Mesodermal cell (in vitro differentiated cells): ENCODE data around the gene ATG4B.

ENCODE experiments used
- H3K27ac ChIP-seq: 2 replicates; pipeline ENCODE4 v1.7.0; 2013; ENCODE audit warnings: mild to moderate bottlenecking, low read depth, low read length, moderate library complexity; ENCODE audit not compliant: severe bottlenecking
- H3K36me3 ChIP-seq: 2 replicates; pipeline ENCODE4 v1.7.1; 2013; ENCODE audit warnings: mild to moderate bottlenecking, low read length, moderate library complexity; ENCODE audit not compliant: control insufficient read depth, insufficient read depth
- H3K4me1 ChIP-seq: one replicate; pipeline ENCODE4 v1.7.1; 2013; ENCODE audit warnings: mild to moderate bottlenecking, low read length; ENCODE audit not compliant: insufficient read depth, control insufficient read depth, poor library complexity, severe bottlenecking
- H3K4me3 ChIP-seq: 2 replicates; pipeline ENCODE4 v1.7.0; 2013; ENCODE audit warnings: low read length, control low read depth, mild to moderate bottlenecking; ENCODE audit not compliant: insufficient read depth, poor library complexity, severe bottlenecking; ENCODE audit errors: extremely low read depth
- H3K9me3 ChIP-seq: 2 replicates; pipeline ENCODE4 v1.7.1; 2013; ENCODE audit warnings: mild to moderate bottlenecking, low read length, moderate library complexity; ENCODE audit not compliant: control insufficient read depth
- WGBS, 2 experiments: methylation state at CpG; one replicate each; pipeline ENCODE4 v1.1.5; 2013; ENCODE audit warnings: missing lambda C conversion rate in 2 of 2; ENCODE audit not compliant: insufficient coverage in 2 of 2; 5-methylcytosine and 5-hydroxymethylcytosine counted together

ATG4B gene

GRCh38 chr2:241615041-241615440 lies 22.5 kb upstream of the ATG4B start:
- Histone ChIP-seq H3K27ac (no peak overlapping the region), H3K36me3 (peaks cover 33% of the 10 kb centered on the region), H3K4me3 (no peak overlapping the region), H3K9me3 (no peaks in the 10 kb centered on the region), H3K4me1 (peaks cover 6% of the 10 kb centered on the region)
- 88 to 93% methylated on average over 7 to 9 of the region's 11 CpGs for WGBS, 2 experiments

- Histone ChIP-seq H3K4me1 (peaks cover 6% of the 10 kb centered on the region), H3K9me3 (no peaks in the 10 kb centered on the region), H3K36me3 (peaks cover 33% of the 10 kb centered on the region), H3K4me3 (no peak overlapping the region), H3K27ac (no peak overlapping the region)
- 90 to 91% methylated on average over 14 to 16 of the region's 16 CpGs for WGBS, 2 experiments
Measured at GRCh38 chr2:241615522-241616052, 21.9 kb upstream of the ATG4B start.

- no peak overlapping the region for H3K4me3 ChIP-seq
Measured at GRCh38 chr2:241616168-241617125, 21.0 kb upstream of the ATG4B start.

GRCh38 chr2:241617431-241618154 lies 19.9 kb upstream of the ATG4B start:
- peaks cover 7% of the 10 kb centered on the region for H3K9me3 ChIP-seq
- H3K4me1 ChIP-seq, result peaks cover 6% of the 10 kb centered on the region
- peaks cover 48% of the 10 kb centered on the region for H3K36me3 ChIP-seq
- H3K27ac ChIP-seq, result peak overlapping the region; percentile 45
- H3K4me3 ChIP-seq, result no peak overlapping the region
- WGBS, 2 experiments, result 78 to 86% methylated on average over 8 to 12 of the region's 15 CpGs

More at GRCh38 chr2:241616168-241617125, 21.0 kb upstream of the ATG4B start:
- Histone ChIP-seq H3K4me1 (peaks cover 6% of the 10 kb centered on the region), H3K9me3 (peaks cover 2% of the 10 kb centered on the region), H3K27ac (no peak overlapping the region), H3K36me3 (peaks cover 36% of the 10 kb centered on the region)
- 96 to 99% methylated on average over 19 to 23 of the region's 30 CpGs for WGBS, 2 experiments

DNA sequence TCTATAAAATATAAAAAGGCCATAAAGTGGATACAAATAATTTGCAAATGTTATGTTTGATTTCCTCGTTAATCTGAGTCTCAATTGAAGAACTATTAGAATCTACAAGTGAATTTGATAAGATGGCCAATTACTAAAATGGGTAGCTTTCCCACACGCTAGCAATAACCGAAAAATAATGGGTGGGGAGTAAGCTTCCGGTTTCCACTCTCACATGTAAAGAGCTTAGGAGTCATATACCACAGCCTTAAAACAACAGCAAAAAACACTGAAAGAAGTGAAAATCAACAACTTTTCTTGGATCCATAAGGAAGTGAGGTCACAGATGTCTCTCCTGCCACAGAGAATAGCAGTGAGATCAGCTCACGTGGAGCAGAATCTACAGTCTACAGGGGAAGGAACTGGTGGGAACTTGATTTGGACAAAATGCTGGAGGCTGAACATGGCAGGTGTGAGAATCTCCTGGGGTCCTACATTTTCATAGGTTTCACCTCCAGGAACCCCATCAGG lies 19.1 kb upstream of the ATG4B start:
- WGBS, 2 experiments, result 86 to 100% methylated on average over 1 to 2 of the region's 5 CpGs

DNA sequence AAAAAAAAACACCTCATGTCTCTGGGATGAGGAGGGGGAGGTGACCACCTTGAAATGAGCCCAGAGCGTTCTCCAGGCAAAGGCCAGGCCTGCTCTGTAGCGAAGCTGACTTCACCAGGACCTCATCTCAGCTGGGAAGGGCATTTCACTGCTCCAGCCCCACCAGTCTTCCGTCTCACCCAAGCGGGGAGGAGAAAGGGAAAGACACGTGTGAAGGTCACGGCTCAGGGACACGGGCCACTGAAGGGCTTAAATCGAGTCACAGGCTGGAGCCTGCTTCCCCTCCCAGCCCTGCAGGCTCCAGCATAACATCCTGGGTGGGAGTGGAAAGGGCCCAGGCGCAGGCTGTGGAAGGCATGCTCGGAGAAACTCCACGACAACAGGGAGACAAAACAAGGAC lies 18.7 kb upstream of the ATG4B start:
- Histone ChIP-seq H3K4me1 (peaks cover 6% of the 10 kb centered on the region), H3K9me3 (peaks cover 7% of the 10 kb centered on the region), H3K36me3 (peaks cover 48% of the 10 kb centered on the region), H3K27ac (no peak overlapping the region), H3K4me3 (no peak overlapping the region)
- WGBS, 2 experiments, result 91% methylated on average over 6 to 9 of the region's 11 CpGs

More for the DNA sequence above, 19.1 kb upstream of the ATG4B start:
- Histone ChIP-seq H3K4me3 (no peak overlapping the region), H3K4me1 (peaks cover 6% of the 10 kb centered on the region), H3K36me3 (peaks cover 50% of the 10 kb centered on the region), H3K27ac (no peak overlapping the region), H3K9me3 (peaks cover 7% of the 10 kb centered on the region)

DNA sequence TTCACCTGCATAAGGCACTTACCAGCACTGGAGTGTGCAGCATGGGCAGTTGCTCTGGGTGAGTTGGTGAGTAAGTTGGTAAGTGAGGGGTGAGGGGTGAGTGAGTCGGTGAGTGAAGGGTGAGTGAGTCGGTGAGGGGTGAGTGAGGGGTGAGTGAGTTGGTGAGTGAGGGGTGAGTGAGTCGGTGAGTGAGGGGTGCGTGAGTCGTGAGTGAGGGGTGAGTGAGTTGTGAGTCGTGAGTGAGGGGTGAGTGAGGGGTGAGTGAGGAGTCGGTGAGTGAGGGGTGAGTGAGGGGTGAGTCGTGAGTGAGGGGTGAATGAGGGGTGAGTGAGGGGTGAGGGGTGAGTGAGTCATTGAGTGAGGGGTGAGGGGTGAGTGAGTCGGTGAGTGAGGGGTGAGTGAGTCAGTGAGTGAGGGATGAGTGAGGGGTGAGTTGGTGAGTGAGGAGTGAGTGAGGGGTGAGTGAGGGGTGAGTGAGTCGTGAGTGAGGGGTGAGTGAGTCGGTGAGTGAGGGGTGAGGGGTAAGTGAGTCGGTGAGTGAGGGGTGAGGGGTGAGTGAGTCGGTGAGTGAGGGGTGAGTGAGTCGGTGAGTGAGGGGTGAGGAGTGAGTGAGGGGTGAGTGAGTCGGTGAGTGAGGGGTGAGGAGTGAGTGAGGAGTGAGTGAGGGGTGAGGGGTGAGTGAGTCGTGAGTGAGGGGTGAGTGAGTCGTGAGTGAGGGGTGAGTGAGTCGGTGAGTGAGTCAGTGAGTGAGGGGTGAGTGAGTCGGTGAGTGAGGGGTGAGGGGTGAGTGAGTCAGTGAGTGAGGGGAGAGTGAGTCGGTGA lies 17.7 kb upstream of the ATG4B start:
- peaks cover 7% of the 10 kb centered on the region for H3K9me3 ChIP-seq
- WGBS, 2 experiments, result 92 to 93% methylated on average over 11 to 19 of the region's 20 CpGs
- no peak overlapping the region for H3K4me3 ChIP-seq
- peaks cover 6% of the 10 kb centered on the region for H3K4me1 ChIP-seq
- H3K27ac ChIP-seq, result peak overlapping the region; percentile 29
- peaks cover 53% of the 10 kb centered on the region for H3K36me3 ChIP-seq

- Histone ChIP-seq H3K27ac (peak overlapping the region; percentile 29), H3K36me3 (peaks cover 59% of the 10 kb centered on the region)
- 96 to 97% methylated on average over 5 to 6 of the region's 6 CpGs for WGBS, 2 experiments
Measured at GRCh38 chr2:241620419-241620769, 17.1 kb upstream of the ATG4B start.

DNA sequence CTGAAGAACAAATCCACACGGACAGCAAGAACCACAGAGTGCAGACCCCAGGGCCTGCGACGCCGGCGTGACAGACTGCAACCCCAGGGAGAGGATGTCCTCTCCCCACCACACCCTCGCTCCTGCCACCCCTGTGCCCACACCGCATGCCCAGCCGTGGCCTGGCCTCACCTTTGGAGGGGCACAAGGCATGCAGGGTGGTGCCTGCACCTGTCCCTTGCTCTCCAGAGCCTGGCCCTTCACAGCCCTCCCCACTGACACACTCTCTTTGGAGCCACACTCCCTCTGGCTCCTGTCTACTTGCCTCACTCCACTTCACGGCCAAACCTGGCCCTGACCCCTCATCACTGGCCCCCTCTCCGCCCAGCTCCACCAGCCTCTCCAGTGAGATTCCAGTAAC lies 9.8 kb upstream of the ATG4B start:
- whole genome bisulfite sequencing, 2 experiments, result 97 to 98% methylated on average over 9 to 10 of the region's 10 CpGs
- H3K36me3 ChIP-seq, result peaks cover 75% of the 10 kb centered on the region
- no peak overlapping the region for H3K27ac ChIP-seq

More at GRCh38 chr2:241620419-241620769, 17.1 kb upstream of the ATG4B start:
- Histone ChIP-seq H3K4me1 (peaks cover 6% of the 10 kb centered on the region), H3K4me3 (no peak overlapping the region), H3K9me3 (peaks cover 7% of the 10 kb centered on the region)

More for the DNA sequence above, 9.8 kb upstream of the ATG4B start:
- Histone ChIP-seq H3K4me3 (no peak overlapping the region), H3K4me1 (no peaks in the 10 kb centered on the region), H3K9me3 (no peaks in the 10 kb centered on the region)
